Trophoblast cell (in vitro differentiated cells and primary cell): ENCODE results near the gene SPAG9.
"Not testable (repeated sequence)": the region's sequence is repeated elsewhere in the genome, so short reads cannot be mapped to it uniquely, and the experiment has no call there.

Source experiments
- DNase-seq, 2 donors: peaks; one replicate each; pipeline ENCODE4 v3.0.0-alpha.2; 2016
- H2AFZ ChIP-seq: 2 replicates; pipeline ENCODE4 v1.6.1; 2013; ENCODE audit warnings: low read length, moderate library complexity, mild to moderate bottlenecking; ENCODE audit not compliant: insufficient read depth, poor library complexity
- H2AK5ac ChIP-seq: 2 replicates; pipeline ENCODE4 v1.6.1; 2013; ENCODE audit warnings: mild to moderate bottlenecking, low read length
- H2BK120ac ChIP-seq: 2 replicates; pipeline ENCODE4 v1.6.1; 2013; ENCODE audit warnings: low read length, mild to moderate bottlenecking, moderate library complexity; ENCODE audit not compliant: insufficient read depth, poor library complexity
- H2BK12ac ChIP-seq: 2 replicates; pipeline ENCODE4 v1.6.1; 2013; ENCODE audit warnings: mild to moderate bottlenecking, low read length, moderate library complexity
- H2BK5ac ChIP-seq: 2 replicates; pipeline ENCODE4 v1.6.1; 2013; ENCODE audit warnings: low read length, low read depth, moderate library complexity, mild to moderate bottlenecking; ENCODE audit not compliant: poor library complexity
- H3K14ac ChIP-seq: 2 replicates; pipeline ENCODE4 v1.6.1; 2013; ENCODE audit warnings: mild to moderate bottlenecking, low read length
- H3K18ac ChIP-seq: 2 replicates; pipeline ENCODE4 v1.6.1; 2013; ENCODE audit warnings: mild to moderate bottlenecking, low read length
- H3K23ac ChIP-seq: 2 replicates; pipeline ENCODE4 v1.6.1; 2013; ENCODE audit warnings: low read length
- H3K27ac ChIP-seq: 2 replicates; pipeline ENCODE4 v1.5.1; 2013; ENCODE audit warnings: low read depth, mild to moderate bottlenecking, inconsistent platforms, low read length, moderate library complexity
- H3K27me3 ChIP-seq: 2 replicates; pipeline ENCODE4 v1.6.1; 2013; ENCODE audit warnings: inconsistent platforms, mild to moderate bottlenecking, low read length, moderate library complexity; ENCODE audit not compliant: insufficient read depth
- H3K36me3 ChIP-seq, 2 experiments: 1 replicate in 1 of 2; 2 replicates in 1 of 2; pipeline ENCODE4 v1.6.1; 2013; ENCODE audit warnings: low read length in 2 of 2, mild to moderate bottlenecking in 2 of 2, moderate library complexity in 1 of 2; ENCODE audit not compliant: insufficient read depth in 2 of 2, control insufficient read depth in 1 of 2
- H3K4ac ChIP-seq: 2 replicates; pipeline ENCODE4 v1.6.1; 2013; ENCODE audit warnings: low read depth, mild to moderate bottlenecking, low read length, moderate library complexity
- H3K4me1 ChIP-seq, 2 experiments: 1 replicate in 1 of 2; 2 replicates in 1 of 2; pipeline ENCODE4 v1.6.1; 2013; ENCODE audit warnings: low read length in 2 of 2, mild to moderate bottlenecking in 2 of 2, moderate library complexity in 1 of 2; ENCODE audit not compliant: insufficient read depth in 2 of 2, control insufficient read depth in 1 of 2
- H3K4me2 ChIP-seq: 2 replicates; pipeline ENCODE4 v1.6.1; 2013; ENCODE audit warnings: inconsistent platforms, mild to moderate bottlenecking, low read length, moderate library complexity
- H3K4me3 ChIP-seq: 2 replicates; pipeline ENCODE4 v1.5.1; 2013; ENCODE audit warnings: mild to moderate bottlenecking, low read depth, low read length, inconsistent platforms
- H3K79me1 ChIP-seq: one replicate; pipeline ENCODE4 v1.6.1; 2013; ENCODE audit warnings: low read length
- H3K79me2 ChIP-seq: 2 replicates; pipeline ENCODE4 v1.6.1; 2013; ENCODE audit warnings: low read length, mild to moderate bottlenecking; ENCODE audit not compliant: control insufficient read depth, insufficient read depth, poor library complexity
- H3K9ac ChIP-seq: 2 replicates; pipeline ENCODE4 v1.6.1; 2013; ENCODE audit warnings: mild to moderate bottlenecking, low read length
- H3K9me3 ChIP-seq: 2 replicates; pipeline ENCODE4 v1.6.1; 2013; ENCODE audit warnings: low read depth, mild to moderate bottlenecking, control low read depth, inconsistent platforms, low read length; ENCODE audit not compliant: insufficient read depth
- H4K12ac ChIP-seq: 2 replicates; pipeline ENCODE4 v1.6.1; 2013; ENCODE audit warnings: low read depth, mild to moderate bottlenecking, low read length, moderate library complexity
- H4K8ac ChIP-seq: 2 replicates; pipeline ENCODE4 v1.6.1; 2013; ENCODE audit warnings: low read depth, mild to moderate bottlenecking, low read length, moderate library complexity
- H4K91ac ChIP-seq: one replicate; pipeline ENCODE4 v1.6.1; 2013; ENCODE audit warnings: low read depth, mild to moderate bottlenecking, low read length, moderate library complexity
- WGBS: extraction: QIAGEN DNeasy Blood & Tissue Kit; methylation state at CpG from one replicate; pipeline ENCODE4 v1.1.7; 2013; ENCODE audit warnings: missing lambda C conversion rate; ENCODE audit not compliant: insufficient read length, insufficient coverage; ENCODE audit errors: extremely low coverage; 5-methylcytosine and 5-hydroxymethylcytosine counted together

Gene SPAG9

GRCh38 chr17:50944054-50944901 lies 176.4 kb downstream of the SPAG9 start:
- DNase-seq = no peak
- Histone ChIP-seq H2BK120ac (peak overlapping the region; percentile 6), H3K79me2 (no peaks in the 10 kb centered on the region), H3K4ac (no peak overlapping the region), H2BK12ac (peak overlapping the region; percentile 1), H2AK5ac (no peak overlapping the region), H3K27me3 (no peaks in the 10 kb centered on the region), H3K4me1 (peaks cover 8 to 9% of the 10 kb centered on the region in 2 experiments), H3K9ac (peak overlapping the region; percentile 44), H3K18ac (no peak overlapping the region), H3K79me1 (peaks cover 7% of the 10 kb centered on the region), H3K4me3 (peak overlapping the region; percentile 26), H3K4me2 (peak overlapping the region; percentile 72), H2AFZ (peak overlapping the region; percentile 38), H3K14ac (peak overlapping the region; percentile 8), H3K27ac (no peak overlapping the region), H4K91ac (peak overlapping the region; percentile 37), H2BK5ac (no peak overlapping the region), H4K8ac (peak overlapping the region; percentile 15), H4K12ac (peak overlapping the region; percentile 6), H3K36me3 (no peaks in the 10 kb centered on the region), H3K23ac (no peak overlapping the region), H3K9me3 (peaks cover 2% of the 10 kb centered on the region)
- WGBS = no CpG with 5 or more reads among the region's 61 CpGs

DNA sequence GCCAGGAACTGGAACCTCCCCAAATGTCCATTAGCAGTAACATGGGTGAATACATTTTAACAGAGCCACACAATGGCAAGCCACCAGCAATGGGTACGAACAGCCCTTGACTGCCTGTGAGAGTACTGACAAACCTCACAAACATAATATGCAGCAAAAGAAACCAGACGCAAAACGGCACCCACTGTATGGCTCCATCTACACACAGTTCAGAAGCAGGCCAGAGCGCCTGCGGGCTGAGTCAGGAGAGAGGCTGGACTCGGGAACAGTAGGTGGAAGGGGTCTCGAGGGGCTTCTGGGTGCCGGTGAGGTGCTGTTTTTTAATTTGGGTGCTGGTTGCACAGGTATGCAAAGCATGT lies 177.1 kb downstream of the SPAG9 start:
- Histone ChIP-seq H3K4ac (no peak overlapping the region), H3K4me1 (peaks cover 8% of the 10 kb centered on the region in 2 experiments), H3K27ac (no peak overlapping the region), H4K8ac (no peak overlapping the region), H3K79me1 (peaks cover 4% of the 10 kb centered on the region), H3K9me3 (peaks cover 3% of the 10 kb centered on the region), H2BK5ac (no peak overlapping the region), H2BK12ac (no peak overlapping the region), H3K27me3 (no peaks in the 10 kb centered on the region), H3K14ac (no peak overlapping the region), H3K4me3 (no peak overlapping the region), H4K91ac (no peak overlapping the region), H2AFZ (no peak overlapping the region), H2AK5ac (no peak overlapping the region), H3K36me3 (no peaks in the 10 kb centered on the region), H3K4me2 (no peak overlapping the region), H3K23ac (no peak overlapping the region), H3K79me2 (no peaks in the 10 kb centered on the region), H4K12ac (no peak overlapping the region), H3K18ac (no peak overlapping the region), H2BK120ac (no peak overlapping the region), H3K9ac (no peak overlapping the region)
- DNase-seq = no peak
- WGBS = no CpG with 5 or more reads among the region's 8 CpGs

DNA sequence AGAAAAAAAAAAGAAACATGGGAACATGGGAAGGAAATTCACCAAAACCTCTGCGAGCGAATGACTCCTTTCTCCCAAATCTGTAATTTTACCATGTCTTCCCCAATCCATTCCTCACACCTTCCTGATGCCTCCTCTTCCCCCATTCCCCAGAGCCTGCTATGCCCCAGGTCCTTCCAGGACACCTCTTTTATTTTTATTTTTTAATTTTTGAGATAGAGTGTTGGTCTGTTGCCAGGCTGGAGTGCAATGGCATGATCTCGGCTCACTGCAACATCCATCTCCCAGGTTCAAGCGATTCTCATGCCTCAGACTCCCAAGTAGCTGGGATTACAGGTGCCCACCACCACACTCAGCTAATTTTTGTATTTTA lies 179.0 kb downstream of the SPAG9 start:
- H3K4me2 ChIP-seq, H2AFZ ChIP-seq, H4K91ac ChIP-seq, H2BK120ac ChIP-seq, H3K9me3 ChIP-seq, DNase-seq, H3K79me2 ChIP-seq, H3K4ac ChIP-seq, H3K4me3 ChIP-seq, H3K18ac ChIP-seq, H4K8ac ChIP-seq, H3K27me3 ChIP-seq, H3K79me1 ChIP-seq, H3K23ac ChIP-seq, H3K14ac ChIP-seq, H3K27ac ChIP-seq, H2BK12ac ChIP-seq, H3K4me1 ChIP-seq, H2BK5ac ChIP-seq, H4K12ac ChIP-seq, H3K9ac ChIP-seq, H2AK5ac ChIP-seq, H3K36me3 ChIP-seq: not testable (repeated sequence)
- no CpG with 5 or more reads among the region's 4 CpGs for WGBS

GRCh38 chr17:50939795-50940684 lies 180.6 kb downstream of the SPAG9 start:
- Histone ChIP-seq H3K79me1 (peaks cover 4% of the 10 kb centered on the region), H4K8ac (no peak overlapping the region)

More at GRCh38 chr17:50939795-50940684, 180.6 kb downstream of the SPAG9 start:
- Histone ChIP-seq H3K4ac (no peak overlapping the region), H3K27ac (no peak overlapping the region), H2BK120ac (no peak overlapping the region), H2AFZ (no peak overlapping the region), H3K79me2 (no peaks in the 10 kb centered on the region), H2AK5ac (no peak overlapping the region), H2BK12ac (no peak overlapping the region), H3K18ac (no peak overlapping the region), H3K36me3 (no peaks in the 10 kb centered on the region), H4K12ac (no peak overlapping the region), H3K14ac (no peak overlapping the region), H3K4me1 (peaks cover 8% of the 10 kb centered on the region in 2 experiments), H3K23ac (no peak overlapping the region), H2BK5ac (no peak overlapping the region), H3K4me3 (peak overlapping the region; percentile 13), H4K91ac (no peak overlapping the region), H3K9ac (no peak overlapping the region), H3K9me3 (peaks cover 5% of the 10 kb centered on the region), H3K27me3 (no peaks in the 10 kb centered on the region), H3K4me2 (no peak overlapping the region)
- no CpG with 5 or more reads among the region's 16 CpGs for WGBS
- DNase-seq = no peak
